OCI-LY7 (cell line): ENCODE data around the gene CMIP. TPM values are rescaled to one million over a fixed set of nuclear protein-coding genes. Genes with fewer than 3 reads are reported as not detected.

ENCODE experiments used
- BruUV-seq: library from RNA; stranded (reverse); fragments of 400-500 nt; replicated peaks from 2 replicates; lab custom pipeline; 2021; lab: Mats Ljungman, UMichigan
- CTCF ChIA-PET: fragments of 300-600 bp; sonication (Branson Sonifier 250); formaldehyde crosslinking; loops from one replicate; lab custom pipeline; 2022; ENCODE audit warnings: antibody characterized with exemption; ENCODE audit not compliant: unreplicated experiment; lab: Charles Lee
- POLR2A ChIA-PET: fragments of 300-600 bp; sonication (Branson Sonifier 250); formaldehyde crosslinking; loops from one replicate; lab custom pipeline; 2022; ENCODE audit warnings: antibody characterized with exemption; lab: Charles Lee
- DNase-seq: peaks from one replicate; pipeline ENCODE4 v3.0.0-alpha.2; 2015; ENCODE audit warnings: low spot score
- H2AFZ ChIP-seq: fragments of 200-600 bp; sonication (generic), shearing (Covaris generic); 2 replicates; pipeline ENCODE4 v1.6.1; 2014; ENCODE audit warnings: mild to moderate bottlenecking, antibody characterized with exemption, low read length, moderate library complexity
- H3K27ac ChIP-seq: fragments of 200-600 bp; sonication (generic); 2 replicates; pipeline ENCODE4 v1.5.1; 2014; ENCODE audit warnings: mixed run types, low read depth, mild to moderate bottlenecking, moderate library complexity, low read length, inconsistent platforms; ENCODE audit not compliant: poor library complexity, severe bottlenecking
- H3K36me3 ChIP-seq: fragments of 200-600 bp; sonication (generic); 2 replicates; pipeline ENCODE4 v1.6.1; 2014; ENCODE audit warnings: mild to moderate bottlenecking, antibody characterized with exemption, low read length, moderate library complexity, mixed read lengths; ENCODE audit not compliant: insufficient read depth
- H3K4me1 ChIP-seq: fragments of 200-600 bp; sonication (generic); 2 replicates; pipeline ENCODE4 v1.5.1; 2014; ENCODE audit warnings: mild to moderate bottlenecking, low read length; ENCODE audit not compliant: insufficient read depth, poor library complexity, severe bottlenecking
- H3K4me2 ChIP-seq: fragments of 200-600 bp; sonication (generic); 2 replicates; pipeline ENCODE4 v1.6.1; 2014; ENCODE audit warnings: mild to moderate bottlenecking, low read length
- H3K4me3 ChIP-seq: fragments of 200-600 bp; sonication (generic); 2 replicates; pipeline ENCODE4 v1.5.1; 2014; ENCODE audit warnings: mild to moderate bottlenecking, low read depth, low read length; ENCODE audit not compliant: poor library complexity, severe bottlenecking
- H3K79me2 ChIP-seq: fragments of 200-600 bp; sonication (generic); 2 replicates; pipeline ENCODE4 v1.6.1; 2016; ENCODE audit warnings: low read depth, mild to moderate bottlenecking, low read length, moderate library complexity, mixed read lengths; ENCODE audit not compliant: insufficient read depth
- H3K9me2 ChIP-seq: fragments of 200-600 bp; sonication (generic); 2 replicates; pipeline ENCODE4 v1.6.1; 2016; ENCODE audit warnings: mild to moderate bottlenecking, low read length, mixed read lengths; ENCODE audit not compliant: insufficient read depth
- H3K9me3 ChIP-seq: fragments of 200-600 bp; sonication (generic); 2 replicates; pipeline ENCODE4 v1.6.1; 2014; ENCODE audit warnings: mild to moderate bottlenecking, mixed run types, low read length, mixed read lengths
- H4K20me1 ChIP-seq: fragments of 200-600 bp; sonication (generic); 2 replicates; pipeline ENCODE4 v1.6.1; 2014; ENCODE audit warnings: mild to moderate bottlenecking, antibody characterized with exemption, low read length, moderate library complexity, mixed read lengths; ENCODE audit not compliant: insufficient read depth
- EZH2phosphoT487 ChIP-seq: fragments of 200-600 bp; sonication (generic); IDR thresholded peaks from 2 replicates; pipeline ENCODE4 v1.6.1; 2018; ENCODE audit warnings: low read depth, borderline replicate concordance, mild to moderate bottlenecking, mixed run types, antibody characterized with exemption, low read length, moderate library complexity, mixed read lengths
- intact Hi-C: fragments of 100-400 bp; cut with micrococcal nuclease; formaldehyde crosslinking; loops from one replicate; pipeline ENCODE4 v1.10.0; 2022; ENCODE audit not compliant: unreplicated experiment
- total RNA-seq, 2 experiments: library from RNA; depleted of rRNA in 1 of 2; stranded (reverse); fragments of >200 nt in 1 of 2; shearing (Covaris generic) in 1 of 2; gene quantifications; 2 replicates each; pipeline ENCODE4 v1.2.3, GENCODE V29; 2014 to 2022
- TF ChIP-seq, protein P1 (sequence below): fragments of 200-600 bp; sonication (generic); conservative IDR thresholded peaks from 2 replicates; pipeline ENCODE4 v1.5.1; 2014; ENCODE audit warnings: mild to moderate bottlenecking, antibody characterized with exemption, low read length, moderate library complexity, mixed read lengths

The CMIP gene
- total RNA-seq, 2 experiments from 2014 or later, result 15.4 to 70.3 TPM

GRCh38 chr16:81457326-81458133 is 12.9 kb downstream of the CMIP start:
- peaks cover 7% of the 10 kb centered on the region for H3K4me1 ChIP-seq
- peaks cover 19% of the 10 kb centered on the region for H3K36me3 ChIP-seq
- ChIA-PET POLR2A (no interaction called here), CTCF (no interaction called here)
- no peaks in the 10 kb centered on the region for H3K9me3 ChIP-seq
- no TSS peak for BruUV-seq
- H3K4me3 ChIP-seq, result no peak overlapping the region
- intact Hi-C loops, result no loop called here
- no peak for DNase-seq
- peaks cover 44% of the 10 kb centered on the region for H3K79me2 ChIP-seq
- H3K9me2 ChIP-seq, result no peaks in the 10 kb centered on the region
- H3K4me2 ChIP-seq, result no peak overlapping the region
- TF ChIP-seq EZH2phosphoT487, result no peak
- TF ChIP-seq, protein P1, sequence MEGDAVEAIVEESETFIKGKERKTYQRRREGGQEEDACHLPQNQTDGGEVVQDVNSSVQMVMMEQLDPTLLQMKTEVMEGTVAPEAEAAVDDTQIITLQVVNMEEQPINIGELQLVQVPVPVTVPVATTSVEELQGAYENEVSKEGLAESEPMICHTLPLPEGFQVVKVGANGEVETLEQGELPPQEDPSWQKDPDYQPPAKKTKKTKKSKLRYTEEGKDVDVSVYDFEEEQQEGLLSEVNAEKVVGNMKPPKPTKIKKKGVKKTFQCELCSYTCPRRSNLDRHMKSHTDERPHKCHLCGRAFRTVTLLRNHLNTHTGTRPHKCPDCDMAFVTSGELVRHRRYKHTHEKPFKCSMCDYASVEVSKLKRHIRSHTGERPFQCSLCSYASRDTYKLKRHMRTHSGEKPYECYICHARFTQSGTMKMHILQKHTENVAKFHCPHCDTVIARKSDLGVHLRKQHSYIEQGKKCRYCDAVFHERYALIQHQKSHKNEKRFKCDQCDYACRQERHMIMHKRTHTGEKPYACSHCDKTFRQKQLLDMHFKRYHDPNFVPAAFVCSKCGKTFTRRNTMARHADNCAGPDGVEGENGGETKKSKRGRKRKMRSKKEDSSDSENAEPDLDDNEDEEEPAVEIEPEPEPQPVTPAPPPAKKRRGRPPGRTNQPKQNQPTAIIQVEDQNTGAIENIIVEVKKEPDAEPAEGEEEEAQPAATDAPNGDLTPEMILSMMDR, result no peak
- no peak overlapping the region for H3K27ac ChIP-seq
- H2AFZ ChIP-seq, result no peak overlapping the region
- H4K20me1 ChIP-seq, result 0 out of 2 replicates have a peak, but pooled peaks cover 8% of the 10 kb centered on the region

DNA sequence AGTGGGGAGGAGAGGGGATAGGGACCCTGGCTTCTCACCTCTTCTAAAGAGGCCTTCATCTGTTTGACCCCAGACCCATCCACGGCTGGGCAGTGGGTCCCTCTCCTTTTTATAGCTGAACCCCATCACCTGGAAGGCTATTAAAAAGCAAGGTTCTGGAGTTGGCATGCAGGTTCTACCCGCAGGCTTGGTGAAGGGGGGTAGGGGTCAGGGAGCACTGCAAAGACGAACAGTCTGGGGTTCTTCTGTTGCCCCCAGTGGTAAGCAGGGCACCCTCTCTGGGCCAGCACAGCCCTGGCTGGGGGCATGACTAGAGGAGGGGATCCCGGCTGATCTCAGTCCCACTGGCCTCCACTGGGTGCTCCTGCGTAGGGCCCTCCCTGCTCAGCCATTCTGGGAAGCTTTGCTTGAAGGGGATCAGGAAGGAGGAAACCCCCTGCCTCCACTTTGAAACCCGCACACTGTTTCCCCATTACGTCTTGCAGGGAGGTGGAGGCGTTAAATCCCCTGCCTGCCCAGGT is 13.6 kb downstream of the CMIP start:
- Histone ChIP-seq H3K4me1 (no peaks in the 10 kb centered on the region), H2AFZ (no peak overlapping the region), H3K36me3 (peaks cover 25% of the 10 kb centered on the region), H3K27ac (no peak overlapping the region), H3K79me2 (peaks cover 44% of the 10 kb centered on the region), H3K9me3 (no peaks in the 10 kb centered on the region), H4K20me1 (0 out of 2 replicates have a peak, but pooled peaks cover 8% of the 10 kb centered on the region), H3K4me2 (no peak overlapping the region), H3K9me2 (no peaks in the 10 kb centered on the region), H3K4me3 (no peak overlapping the region)
- ChIA-PET CTCF (no interaction called here), POLR2A (no interaction called here)
- TF ChIP-seq, protein P1, result no peak
- TF ChIP-seq EZH2phosphoT487, result no peak
- intact Hi-C loops, result no loop called here
- no peak for DNase-seq
- BruUV-seq, result no TSS peak
